Ovary (tissue), 9 donors: ENCODE data around the gene GPR35. TPM values are rescaled to one million over a fixed set of nuclear protein-coding genes. Genes with fewer than 3 reads are reported as not detected.

Experiments used
- DNase-seq, 5 donors: peaks; one replicate each; pipeline ENCODE4 v3.0.0-alpha.2; 2019 to 2020
- H3K27ac ChIP-seq, 2 donors: fragments of 200-600 bp; one replicate each; pipeline versions ENCODE4 v1.5.1 to v1.8.0; 2019 to 2022
- H3K27me3 ChIP-seq: fragments of 200-600 bp; one replicate; pipeline ENCODE4 v1.8.0; 2022
- H3K36me3 ChIP-seq: fragments of 200-600 bp; sonication (generic); one replicate; pipeline ENCODE4 v1.5.1; 2019
- H3K4me1 ChIP-seq: one replicate; pipeline ENCODE4 v1.8.1; 2013; ENCODE audit warnings: mild to moderate bottlenecking, moderate library complexity; ENCODE audit not compliant: insufficient read depth
- H3K4me3 ChIP-seq: fragments of 200-600 bp; sonication (generic); one replicate; pipeline ENCODE4 v1.5.1; 2017
- H3K9me3 ChIP-seq, 2 donors: fragments of 200-600 bp in 1 of 2; sonication (generic) in 1 of 2; one replicate each; pipeline versions ENCODE4 v1.5.1 to v1.8.1; 2013 to 2019; ENCODE audit warnings: mild to moderate bottlenecking in 1 of 2, moderate library complexity in 1 of 2
- CTCF ChIP-seq, 3 donors: fragments of 450-650 bp in 2 of 3; fragments of 200-600 bp in 1 of 3; IDR thresholded peaks; one replicate each; pipeline versions ENCODE4 v1.5.1 to v1.8.0; 2016 to 2022; ENCODE audit warnings: antibody characterized with exemption in 3 of 3, mild to moderate bottlenecking in 1 of 3
- EP300 ChIP-seq: sonication (generic); formaldehyde crosslinking; IDR thresholded peaks from one replicate; pipeline ENCODE4 v1.6.1; 2017; ENCODE audit warnings: antibody characterized with exemption
- POLR2A ChIP-seq: fragments of 450-650 bp; IDR thresholded peaks from one replicate; pipeline ENCODE4 v1.6.1; 2017; ENCODE audit warnings: antibody characterized with exemption, mild to moderate bottlenecking, moderate library complexity
- WGBS, 3 donors: extraction: QIAGEN DNeasy Blood & Tissue Kit in 1 of 3; methylation state at CpG; one replicate each; pipeline versions ENCODE4 v1.1.5 to v1.1.7; 2013 to 2017; 5-methylcytosine and 5-hydroxymethylcytosine counted together
- intact Hi-C, 4 donors: fragments of 100-400 bp; cut with DNase I; formaldehyde crosslinking; loops; one replicate each; pipeline versions ENCODE4 v1.11.0 to v1.15.1; 2022 to 2023
- polyA plus RNA-seq, 2 donors: library from polyadenylated mRNA; stranded (reverse); fragments of 200-250 nt in 1 of 2; fragments of 350-450 nt in 1 of 2; fragmentation: Illumina TruSeq in 1 of 2; extraction: RNeasy Lipid Tissue Mini Kit (QIAGEN cat#74804) in 1 of 2; gene quantifications; one replicate each; pipeline ENCODE4 v1.2.3, GENCODE V29; 2013 to 2014
- total RNA-seq, 7 donors: library from RNA; depleted of rRNA in 2 of 7; stranded (reverse); fragments of >200 nt in 2 of 7; fragmentation: NEBNext Ultra II Directional in 3 of 7; extraction: Animal tissue kit (Norgen Biotek cat#: 25700) in 3 of 7; gene quantifications; one replicate each; pipeline versions ENCODE4 v1.1.0 to v1.2.4, GENCODE V29; 2016 to 2023
- donor health status: DM: no; HTN: no; CAD: no; lungs with moderate emphysema.
- donor health status: DM: no; HTN: no; CAD: no.
- donor health status: Bipolar disorder and iron deficiency.
- donor health status: DM: yes; HTN: yes; CAD: no.
- donor health status: DM: no; HTN: no; CAD: no.
- donor health status: DM: yes; HTN: yes; CAD: no.

The GPR35 gene
- total and polyA plus RNA-seq, 9 donors, result 0.27 to 4.2 (median 2.4) TPM

DNA sequence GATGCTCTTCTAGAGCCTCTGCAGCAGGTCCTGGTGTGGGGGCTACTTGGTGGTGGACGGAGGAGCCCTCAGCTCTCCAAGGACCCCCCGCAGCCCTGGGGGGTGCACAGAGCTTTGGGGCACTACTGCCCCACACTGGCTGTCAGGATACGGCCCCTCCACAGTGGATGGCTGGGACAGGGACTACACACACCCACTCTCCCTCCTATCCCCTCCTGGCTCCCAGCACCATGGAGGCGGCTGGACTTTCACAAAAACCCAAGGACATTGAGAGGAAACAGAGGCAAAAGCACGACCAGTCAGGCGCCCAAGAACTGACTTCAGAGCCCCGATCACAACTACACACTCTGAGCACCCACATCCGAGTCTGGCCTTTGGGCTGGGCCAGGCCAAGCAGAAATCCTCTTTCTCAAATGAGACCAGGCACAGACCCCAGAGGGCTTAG, 12.6 kb downstream of the GPR35 start:
- H3K4me3 ChIP-seq, result no peak overlapping the region
- DNase-seq, result peak in 2 of 5 donors; percentile 5 to 35
- no peaks in the 10 kb centered on the region for H3K9me3 ChIP-seq
- 64 to 70% (median 64%) methylated on average over 7 to 8 of the region's 8 CpGs for WGBS, 3 donors
- H3K36me3 ChIP-seq, result no peaks in the 10 kb centered on the region
- H3K4me1 ChIP-seq, result no peaks in the 10 kb centered on the region
- H3K27me3 ChIP-seq, result no peaks in the 10 kb centered on the region
- intact Hi-C loops, result loop anchor here in 1 of 4 donors (10.0 kb wide), 1 partner anchor 533 kb away; no protein-coding TSS in a partner anchor
- H3K27ac ChIP-seq, result no peak overlapping the region
- no peak for TF ChIP-seq CTCF (IDR thresholded peaks at IDR 0.05)
- TF ChIP-seq POLR2A, result no peak
- no peak for TF ChIP-seq EP300

DNA sequence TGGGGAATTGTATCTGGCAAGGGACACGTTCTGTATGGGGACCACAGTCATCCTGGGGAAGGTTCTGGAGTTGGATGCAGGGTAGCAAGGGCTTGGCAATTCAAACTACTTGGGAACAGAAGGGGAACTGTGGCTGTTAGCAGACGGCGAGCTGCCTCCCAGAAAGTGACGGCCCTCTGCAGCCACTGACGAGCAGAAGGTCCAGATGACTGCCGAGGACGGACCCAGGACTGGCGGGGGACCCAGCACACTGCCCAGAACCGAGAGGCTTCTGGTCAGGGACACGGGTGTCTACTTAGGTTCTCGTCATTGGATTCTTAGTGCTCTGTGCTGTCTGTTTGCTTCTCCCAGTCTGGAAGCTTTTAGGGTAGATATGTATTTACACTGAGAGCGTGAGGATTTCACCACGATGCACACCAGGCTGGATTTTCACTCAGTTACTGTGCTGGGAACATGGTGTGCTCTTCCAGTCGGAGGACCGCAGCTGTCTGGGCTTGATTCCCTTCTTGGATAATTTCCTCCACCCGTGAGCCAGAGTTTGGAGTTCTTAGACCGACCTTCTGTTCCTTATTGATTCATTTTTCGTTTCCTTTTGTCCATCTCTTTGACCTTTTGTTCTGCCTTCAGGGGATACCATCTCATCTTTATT, 13.4 kb downstream of the GPR35 start:
- H3K27ac ChIP-seq, result no peak overlapping the region
- intact Hi-C loops, result loop anchor here in 1 of 4 donors (10.0 kb wide), 1 partner anchor 534 kb away; no protein-coding TSS in a partner anchor
- no peaks in the 10 kb centered on the region for H3K9me3 ChIP-seq
- 29 to 42% (median 40%) methylated on average over 18 of the region's 18 CpGs for WGBS, 3 donors
- TF ChIP-seq CTCF (IDR thresholded peaks at IDR 0.05) (no peak), POLR2A (no peak), EP300 (no peak)
- H3K4me3 ChIP-seq, result no peak overlapping the region
- no peaks in the 10 kb centered on the region for H3K4me1 ChIP-seq
- no peaks in the 10 kb centered on the region for H3K27me3 ChIP-seq
- no peaks in the 10 kb centered on the region for H3K36me3 ChIP-seq
- peak in 3 of 5 donors; percentile 4 to 66 (median 37) for DNase-seq

DNA sequence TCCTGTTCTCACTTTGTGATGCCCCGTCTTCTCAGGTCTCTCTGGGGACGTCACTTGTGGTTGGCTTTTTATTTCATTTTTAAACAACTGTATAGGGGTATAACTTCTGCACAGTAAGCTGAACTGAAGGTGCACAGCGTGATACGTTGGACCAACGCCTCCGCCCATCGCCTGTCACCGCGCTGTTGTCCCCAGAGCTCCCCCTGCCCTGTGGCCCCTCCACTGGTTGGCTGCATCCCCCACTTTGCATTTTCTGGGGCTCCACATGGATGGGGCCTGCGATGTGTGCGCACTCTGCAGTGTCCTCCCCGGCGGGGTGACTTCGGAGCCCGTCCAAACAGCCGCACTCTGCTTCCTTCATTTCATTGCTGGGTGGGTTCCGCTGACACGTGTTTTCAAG, 14.3 kb downstream of the GPR35 start:
- H3K27ac ChIP-seq, result no peak overlapping the region

GRCh38 chr2:240640939-240641338, 15.7 kb downstream of the GPR35 start:
- no peaks in the 10 kb centered on the region for H3K4me1 ChIP-seq
- DNase-seq, result peak in 1 of 5 donors; percentile 39
- no peaks in the 10 kb centered on the region for H3K9me3 ChIP-seq
- H3K27me3 ChIP-seq, result no peaks in the 10 kb centered on the region
- no peaks in the 10 kb centered on the region for H3K36me3 ChIP-seq
- TF ChIP-seq POLR2A (no peak), CTCF (IDR thresholded peaks at IDR 0.05) (no peak), EP300 (no peak)
- WGBS, 3 donors, result 16 to 52% (median 20%) methylated on average over 3 to 16 of the region's 16 CpGs
- intact Hi-C loops, result no loop called here
- no peak overlapping the region for H3K27ac ChIP-seq
- no peak overlapping the region for H3K4me3 ChIP-seq

More for the DNA sequence above, 14.3 kb downstream of the GPR35 start:
- Histone ChIP-seq H3K36me3 (no peaks in the 10 kb centered on the region), H3K4me3 (no peak overlapping the region), H3K9me3 (no peaks in the 10 kb centered on the region), H3K27me3 (no peaks in the 10 kb centered on the region), H3K4me1 (no peaks in the 10 kb centered on the region)
- peak in 1 of 5 donors; percentile 38 for DNase-seq
- WGBS, 3 donors, result 84 to 88% (median 87%) methylated on average over 18 of the region's 18 CpGs
- TF ChIP-seq POLR2A (no peak), CTCF (IDR thresholded peaks at IDR 0.05) (no peak), EP300 (no peak)
- intact Hi-C loops, result loop anchor here in 1 of 4 donors (10.0 kb wide), 1 partner anchor 535 kb away; no protein-coding TSS in a partner anchor
